Right atrium auricular region (tissue), 2 donors: ENCODE measurements around the gene NUMBL. TPM values are rescaled to one million over a fixed set of nuclear protein-coding genes. Genes with fewer than 3 reads are reported as not detected.

Experiments used
- DNase-seq: peaks from one replicate; pipeline ENCODE4 v3.0.0-alpha.2; 2019; ENCODE audit warnings: low spot score
- H3K27ac ChIP-seq, 2 donors: fragments of 200-600 bp; sonication (generic); 1 replicate in 1 of 2; 2 replicates in 1 of 2; pipeline ENCODE4 v1.5.1; 2016 to 2019
- H3K27me3 ChIP-seq, 2 donors: fragments of 200-600 bp; sonication (generic); one replicate each; pipeline versions ENCODE4 v1.5.1 to v1.6.0; 2017 to 2019
- H3K36me3 ChIP-seq: fragments of 200-600 bp; sonication (generic); one replicate; pipeline ENCODE4 v1.5.1; 2016
- H3K4me1 ChIP-seq, 2 donors: fragments of 200-600 bp; sonication (generic); one replicate each; pipeline versions ENCODE4 v1.5.1 to v1.6.0; 2017 to 2019
- H3K4me3 ChIP-seq, 2 donors: fragments of 200-600 bp; sonication (generic); 1 replicate in 1 of 2; 2 replicates in 1 of 2; pipeline ENCODE4 v1.5.1; 2017 to 2019; ENCODE audit warnings: mild to moderate bottlenecking in 1 of 2, moderate library complexity in 1 of 2
- H3K9me3 ChIP-seq, 2 donors: fragments of 200-600 bp; sonication (generic); one replicate each; pipeline ENCODE4 v1.5.1; 2019
- CTCF ChIP-seq, 2 donors: fragments of 200-600 bp; sonication (generic); IDR thresholded peaks; one replicate each; pipeline ENCODE4 v1.5.1; 2019; ENCODE audit warnings: antibody characterized with exemption in 2 of 2
- total RNA-seq, 2 donors: library from RNA; depleted of rRNA; stranded (reverse); fragments of >200 nt; gene quantifications; one replicate each; pipeline ENCODE4 v1.1.0, GENCODE V29; 2016

NUMBL gene
- total RNA-seq, 2 donors from 2014 or later = 11.2 to 28.1 TPM

- Histone ChIP-seq H3K27ac (peak overlapping the region; percentile 42 to 70), H3K27me3 (no peaks in the 10 kb centered on the region), H3K4me1 (peaks cover 0 to 13% of the 10 kb centered on the region in 2 donors), H3K4me3 (no peak overlapping the region), H3K36me3 (no peaks in the 10 kb centered on the region), H3K9me3 (no peaks in the 10 kb centered on the region)
- TF ChIP-seq CTCF (IDR thresholded peaks at IDR 0.05) = no peak
- DNase-seq = no peak
Measured at GRCh38 chr19:40639638-40639982, 50.8 kb downstream of the NUMBL start.

- Histone ChIP-seq H3K4me1 (peaks cover 0 to 20% of the 10 kb centered on the region in 2 donors), H3K36me3 (no peaks in the 10 kb centered on the region), H3K27me3 (no peaks in the 10 kb centered on the region), H3K27ac (no peak overlapping the region), H3K9me3 (no peaks in the 10 kb centered on the region), H3K4me3 (no peak overlapping the region)
- DNase-seq = no peak
- no peak for TF ChIP-seq CTCF (IDR thresholded peaks at IDR 0.05)
Measured at GRCh38 chr19:40638327-40638726, 52.1 kb downstream of the NUMBL start.

- H3K27me3 ChIP-seq = no peaks in the 10 kb centered on the region
- no peak for TF ChIP-seq CTCF (IDR thresholded peaks at IDR 0.05)
- no peak overlapping the region for H3K27ac ChIP-seq
- H3K4me1 ChIP-seq = peaks cover 0 to 11% of the 10 kb centered on the region in 2 donors
- H3K9me3 ChIP-seq = no peaks in the 10 kb centered on the region
- peaks cover 6% of the 10 kb centered on the region for H3K36me3 ChIP-seq
- no peak for DNase-seq
- no peak overlapping the region for H3K4me3 ChIP-seq
Measured at GRCh38 chr19:40633207-40633606, 57.2 kb downstream of the NUMBL start.

GRCh38 chr19:40632311-40633036 is 58.0 kb downstream of the NUMBL start:
- no peak overlapping the region for H3K4me3 ChIP-seq
- no peak for TF ChIP-seq CTCF (IDR thresholded peaks at IDR 0.05)
- H3K4me1 ChIP-seq = peaks cover 0 to 11% of the 10 kb centered on the region in 2 donors
- no peaks in the 10 kb centered on the region for H3K9me3 ChIP-seq
- no peak for DNase-seq
- H3K36me3 ChIP-seq = peaks cover 6% of the 10 kb centered on the region
- H3K27ac ChIP-seq = no peak overlapping the region
- H3K27me3 ChIP-seq = no peaks in the 10 kb centered on the region

- no peaks in the 10 kb centered on the region for H3K27me3 ChIP-seq
- DNase-seq = no peak
- TF ChIP-seq CTCF (IDR thresholded peaks at IDR 0.05) = no peak
- H3K4me3 ChIP-seq = no peak overlapping the region
- peaks cover 17% of the 10 kb centered on the region for H3K36me3 ChIP-seq
- H3K9me3 ChIP-seq = no peaks in the 10 kb centered on the region
- peaks cover 0 to 11% of the 10 kb centered on the region in 2 donors for H3K4me1 ChIP-seq
- H3K27ac ChIP-seq = no peak overlapping the region
Measured at GRCh38 chr19:40630571-40631160, 59.8 kb downstream of the NUMBL start.
